ENCODE results near the gene SMG6.
"Not testable (repeated sequence)": the region's sequence is repeated elsewhere in the genome, so short reads cannot be mapped to it uniquely, and the experiment has no call there.

Gene SMG6

DNA sequence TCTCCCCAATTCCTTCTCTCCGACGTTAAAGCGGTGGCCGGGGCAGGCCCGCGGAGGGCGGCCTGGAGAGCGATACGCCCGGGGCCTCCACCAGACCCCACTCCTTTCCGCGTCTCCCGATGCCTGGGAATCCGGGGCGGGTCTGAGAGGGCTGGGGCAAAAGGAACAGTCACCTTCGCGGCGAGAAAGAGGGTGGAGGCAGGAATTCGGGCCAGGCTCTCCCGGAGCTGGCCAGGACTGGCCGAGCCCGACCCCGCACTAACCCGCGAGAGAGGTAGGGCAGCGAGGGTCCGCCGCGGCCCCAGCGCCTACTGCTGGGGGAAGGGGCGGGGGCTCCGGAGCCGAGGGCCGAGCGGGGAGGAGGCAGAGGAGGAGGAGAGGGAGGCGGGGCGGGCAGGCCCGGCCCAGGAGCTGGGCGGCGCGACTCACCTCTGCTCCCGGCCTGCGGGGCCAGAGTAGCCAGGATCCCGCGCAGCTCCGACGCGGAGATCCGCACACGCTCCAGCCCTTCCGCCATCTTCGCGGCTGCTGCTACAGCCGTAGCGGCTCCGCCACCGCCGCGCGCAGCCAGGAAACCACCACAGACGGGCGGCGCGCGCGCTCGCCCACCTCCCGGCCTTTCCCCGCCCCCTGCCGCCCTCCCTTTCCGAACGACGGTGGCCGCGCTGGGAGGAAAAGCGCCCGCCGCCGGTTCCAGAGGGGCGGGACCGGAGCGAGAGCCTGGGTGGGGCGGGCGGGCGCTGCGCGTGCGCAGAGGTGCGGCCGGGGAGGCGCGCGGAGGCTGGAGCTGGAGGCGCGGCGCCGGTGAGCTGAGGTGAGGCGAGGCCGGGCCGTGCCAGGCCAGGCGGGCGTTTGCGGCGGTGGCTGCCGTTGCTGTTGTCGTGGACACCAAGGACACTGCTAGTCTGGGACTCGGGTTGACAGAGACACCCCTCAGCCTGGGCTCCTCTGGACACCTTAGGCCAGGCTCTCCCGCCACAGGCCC is at the start of gene SMG6, which contains the start of gene SRR:
SMG6 (minus strand) TSS at position 582 of the 985 bp plus-strand sequence; CDS start at position 517, 65 bp downstream.
SRR (plus strand) TSS at position 747 of the 985 bp plus-strand sequence. CDS start 11,611 bp downstream, outside the sequence.
- DNase-seq, result peak; percentile 7

DNA sequence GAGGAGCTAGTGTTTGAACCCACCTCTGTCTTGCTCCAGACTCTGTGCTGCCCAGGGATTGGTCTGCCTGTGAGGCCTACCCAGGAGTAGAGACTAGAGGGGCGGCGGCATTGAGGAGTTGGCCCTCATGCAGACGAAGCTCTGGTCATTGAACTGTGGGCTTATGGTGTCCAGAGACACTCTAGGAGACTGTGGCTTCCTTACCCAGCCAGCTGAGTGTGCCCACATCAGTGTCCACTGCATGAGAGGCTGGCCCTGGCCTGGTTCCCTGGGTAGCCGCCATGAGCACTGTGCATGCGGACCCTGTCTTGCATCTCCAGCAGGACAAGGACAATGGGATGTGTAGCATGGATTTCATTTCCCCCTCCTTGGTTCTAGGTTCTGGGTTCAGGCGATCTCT is 47.7 kb upstream of the SMG6 start:
- DNase-seq, result no peak

DNA sequence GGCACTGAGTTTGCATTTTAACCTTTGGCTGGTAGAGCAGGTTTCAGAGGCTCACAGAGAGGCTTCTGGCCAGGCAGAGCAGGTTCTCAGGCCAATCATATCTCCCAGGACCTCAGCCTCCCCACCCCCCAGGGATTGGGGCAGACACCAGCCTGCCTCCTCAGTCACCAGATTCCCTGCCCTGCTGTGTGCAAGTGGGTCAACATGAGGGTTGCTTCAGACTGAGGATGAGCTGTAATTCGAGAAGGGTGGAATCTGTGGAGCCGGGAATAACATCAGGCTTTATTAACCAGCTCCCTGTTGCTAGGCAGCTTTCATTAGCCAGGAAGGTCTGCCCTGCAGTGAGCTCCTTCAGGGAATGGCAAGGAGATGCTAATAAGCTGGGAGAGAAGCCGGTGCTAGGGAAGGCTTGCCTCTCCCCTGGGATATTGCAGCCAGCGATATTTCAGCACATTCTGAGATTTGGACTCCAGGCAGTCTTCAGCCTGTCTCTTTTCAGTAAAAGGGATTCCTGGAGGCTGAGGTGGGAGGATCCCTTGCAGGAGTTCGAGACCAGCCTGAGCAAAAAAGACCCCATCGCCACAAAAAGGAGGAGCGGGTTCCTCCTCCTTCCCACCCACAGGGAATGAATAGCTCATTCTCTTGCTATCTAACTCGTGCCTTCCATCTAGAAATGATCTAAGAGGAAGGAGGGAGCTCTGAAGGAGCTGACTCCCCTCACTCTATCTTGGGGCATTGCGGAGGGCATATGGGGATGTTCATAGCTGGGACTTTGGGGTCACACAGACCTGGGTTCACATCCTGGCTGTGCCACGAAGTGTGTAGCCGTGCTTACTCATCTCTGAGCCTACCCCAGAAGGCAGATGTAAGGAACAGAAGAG is 44.5 kb upstream of the SMG6 start:
- DNase-seq, result peak; percentile 60

DNA sequence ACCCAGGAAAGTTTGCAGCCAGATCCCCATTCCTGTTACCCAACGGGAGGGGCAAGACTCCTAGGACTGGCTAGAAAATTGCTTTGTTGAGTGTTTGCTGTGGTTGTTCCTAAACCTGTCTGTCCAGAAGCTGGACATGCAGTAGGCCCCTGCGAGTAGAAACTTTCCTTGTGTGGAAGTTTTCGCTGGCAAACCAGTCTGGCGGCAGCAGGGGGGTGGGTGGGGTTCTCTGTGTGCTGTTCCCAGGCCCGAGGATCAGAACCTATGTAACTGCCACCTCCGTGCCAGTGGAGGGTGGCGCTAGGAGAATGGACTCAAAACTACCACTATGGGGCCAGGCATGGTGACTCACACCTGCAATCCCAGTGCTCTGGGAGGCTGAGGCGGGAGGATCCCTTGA is 42.9 kb upstream of the SMG6 start:
- no peak for DNase-seq

DNA sequence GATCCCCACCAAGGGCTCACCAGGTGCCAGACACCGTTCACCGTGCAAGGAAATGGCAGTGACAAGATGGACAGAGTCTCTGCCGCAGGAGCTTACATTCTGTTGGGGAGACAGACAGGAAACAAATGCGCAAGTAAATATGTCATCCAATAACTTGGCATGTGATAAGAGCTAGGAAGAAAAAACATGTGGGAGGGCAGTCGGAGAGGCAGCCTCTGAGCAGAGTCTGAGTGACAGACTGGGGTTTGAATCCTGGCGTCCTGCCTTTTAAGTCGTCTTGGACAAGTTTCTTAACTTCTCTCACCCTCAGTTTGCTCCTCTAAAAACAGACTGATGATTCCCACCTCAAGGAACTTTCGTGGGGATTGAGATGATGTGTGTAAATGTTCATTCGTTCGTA is 40.9 kb upstream of the SMG6 start:
- DNase-seq, result no peak

DNA sequence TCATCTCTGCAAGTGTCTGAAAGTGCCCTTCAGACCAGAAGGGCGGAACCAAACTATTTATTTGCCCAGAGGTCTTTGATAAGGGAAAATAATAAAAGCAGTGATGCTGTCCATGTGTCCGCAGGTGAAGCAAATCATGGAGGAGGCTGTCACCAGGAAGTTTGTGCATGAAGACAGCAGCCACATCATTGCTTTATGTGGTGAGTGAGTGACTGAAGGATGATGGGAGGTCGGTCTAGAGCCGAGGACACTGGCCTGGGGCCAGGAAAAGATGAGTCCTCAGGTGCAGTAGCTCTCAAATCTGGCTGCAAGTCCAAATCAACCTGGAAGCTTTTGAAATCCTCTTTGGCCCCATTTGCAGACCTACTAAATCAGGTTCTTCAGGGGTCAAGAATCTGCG is 39.8 kb upstream of the SMG6 start:
- DNase-seq, result peak; percentile 2

DNA sequence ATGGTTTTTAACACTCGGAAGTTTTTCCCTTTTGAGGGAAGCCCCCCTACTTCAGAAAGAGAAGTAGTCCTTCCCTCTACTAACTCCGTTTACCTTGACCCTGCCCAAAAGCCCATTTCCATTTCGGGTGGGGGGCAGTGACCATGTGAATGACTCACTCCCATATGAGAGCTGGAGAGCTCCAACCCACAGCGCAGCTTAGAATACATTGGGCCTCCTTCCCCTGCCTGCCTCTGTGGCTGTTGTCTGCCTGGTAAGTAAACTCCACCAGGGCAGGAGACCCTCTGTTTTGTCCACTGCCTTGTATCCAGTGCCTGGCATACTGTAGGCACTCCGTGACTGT is 34.7 kb upstream of the SMG6 start:
- no peak for DNase-seq

DNA sequence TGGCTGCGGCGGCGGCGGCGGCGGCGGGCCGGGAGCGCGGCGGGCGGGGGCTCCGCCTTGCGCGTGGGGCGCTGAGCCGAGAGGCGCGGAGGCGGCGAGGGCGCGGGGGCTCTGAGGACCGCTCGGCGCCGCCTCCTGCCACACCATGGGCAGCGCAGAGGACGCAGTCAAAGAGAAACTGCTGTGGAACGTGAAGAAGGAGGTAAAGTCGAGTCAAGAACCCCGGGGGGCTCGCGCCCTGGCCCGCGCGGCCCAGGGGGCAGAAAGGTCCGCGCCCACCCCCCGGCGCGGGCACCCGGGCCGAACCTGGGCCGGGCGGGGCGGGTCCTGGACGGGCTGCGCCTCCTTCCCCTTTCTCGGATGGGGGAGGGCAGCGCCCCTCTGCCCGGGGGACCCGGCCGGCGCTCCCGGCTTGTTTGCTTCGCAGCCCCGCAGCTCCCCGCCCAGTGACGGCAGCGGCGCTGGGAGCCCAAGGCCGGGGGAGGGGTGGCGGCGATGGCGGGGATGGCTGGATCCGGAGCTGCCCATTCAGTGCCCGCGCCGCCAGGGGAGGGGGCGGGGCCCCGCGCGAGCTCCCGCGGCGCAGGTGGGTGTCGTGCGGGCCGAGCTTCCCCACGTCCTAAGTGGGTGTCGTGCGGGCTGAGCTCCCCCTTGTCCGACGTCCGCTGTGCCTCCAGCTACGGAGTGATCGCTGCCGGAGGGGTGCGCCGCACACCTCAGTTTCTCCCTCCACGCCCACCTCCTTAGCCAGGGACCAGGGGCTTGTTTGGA is 34.1 kb upstream of the SMG6 start:
- no peak for DNase-seq

DNA sequence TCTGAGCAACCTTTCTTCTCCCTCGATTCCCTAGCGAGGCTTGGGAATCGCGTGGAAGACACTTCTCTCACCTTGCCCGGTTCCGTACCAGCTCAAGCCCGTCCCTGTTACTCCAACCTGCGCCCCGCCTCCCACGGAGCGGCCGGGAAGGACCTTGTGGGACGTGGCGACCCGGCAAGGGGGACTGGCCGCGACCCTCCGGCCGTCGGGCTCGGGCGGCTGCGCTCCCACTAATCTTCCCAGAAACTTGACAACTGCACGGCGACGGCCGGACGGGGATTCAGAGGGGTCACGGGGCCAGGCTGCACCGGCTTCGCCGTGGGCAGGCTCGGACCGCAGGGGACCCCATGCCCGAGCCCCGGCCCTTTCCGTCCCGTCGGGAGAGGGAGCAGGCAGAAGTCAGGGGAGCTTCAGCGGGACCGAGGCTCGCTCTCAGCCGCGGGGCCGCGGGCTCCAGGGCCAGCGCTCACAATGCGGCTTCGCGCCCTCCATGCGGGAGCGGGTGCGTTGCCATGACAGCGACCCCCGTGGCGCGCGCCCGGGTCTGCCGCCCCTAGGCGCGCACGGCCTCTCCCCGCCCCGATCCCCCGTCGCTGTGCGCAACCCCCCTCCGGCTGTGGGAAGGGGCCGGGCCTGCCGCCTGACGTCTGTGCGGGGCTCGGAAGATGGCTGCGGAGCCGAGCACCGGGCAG is 33.4 kb upstream of the SMG6 start, which contains the start of gene SGSM2:
SGSM2 (plus strand) TSS at position 650 of the 692 bp plus-strand sequence. CDS start 188 bp downstream, outside the sequence.
- DNase-seq, result peak; percentile 0

DNA sequence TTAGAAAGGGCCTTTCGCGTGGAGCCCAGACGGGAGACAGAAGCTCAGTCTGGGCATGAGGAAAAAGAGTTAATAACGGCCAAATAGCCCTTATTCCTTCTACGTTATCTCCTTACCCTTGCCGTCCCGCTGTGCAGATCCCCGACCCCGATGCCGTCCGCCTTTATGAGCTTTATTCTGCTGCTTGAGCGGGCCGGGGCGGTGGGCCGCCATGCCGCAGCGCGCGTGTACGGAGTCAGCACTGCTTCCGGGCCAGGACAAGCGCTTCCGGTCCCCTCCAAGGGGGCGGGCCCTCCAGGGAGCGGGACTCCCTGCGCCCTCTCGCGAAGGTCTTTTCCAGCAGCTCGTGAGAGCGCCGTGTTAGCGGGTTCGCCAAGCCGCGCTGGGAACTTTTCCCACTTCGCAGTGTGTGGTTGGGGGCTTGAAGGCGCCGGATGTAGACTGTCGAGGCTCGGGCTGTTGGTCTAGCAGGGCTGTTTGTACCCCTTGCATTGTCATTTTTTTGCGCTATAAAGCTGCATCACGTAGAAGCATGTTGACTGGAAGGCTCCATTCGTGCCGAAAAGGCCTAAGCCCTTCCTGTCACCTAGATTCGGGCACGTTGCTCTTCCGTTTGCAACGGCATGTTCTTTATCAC is 32.7 kb upstream of the SMG6 start, which contains the start of gene TSR1:
TSR1 (minus strand) TSS at position 243 of the 637 bp plus-strand sequence; CDS start at position 213, 30 bp downstream.
- DNase-seq, result peak; percentile 38

DNA sequence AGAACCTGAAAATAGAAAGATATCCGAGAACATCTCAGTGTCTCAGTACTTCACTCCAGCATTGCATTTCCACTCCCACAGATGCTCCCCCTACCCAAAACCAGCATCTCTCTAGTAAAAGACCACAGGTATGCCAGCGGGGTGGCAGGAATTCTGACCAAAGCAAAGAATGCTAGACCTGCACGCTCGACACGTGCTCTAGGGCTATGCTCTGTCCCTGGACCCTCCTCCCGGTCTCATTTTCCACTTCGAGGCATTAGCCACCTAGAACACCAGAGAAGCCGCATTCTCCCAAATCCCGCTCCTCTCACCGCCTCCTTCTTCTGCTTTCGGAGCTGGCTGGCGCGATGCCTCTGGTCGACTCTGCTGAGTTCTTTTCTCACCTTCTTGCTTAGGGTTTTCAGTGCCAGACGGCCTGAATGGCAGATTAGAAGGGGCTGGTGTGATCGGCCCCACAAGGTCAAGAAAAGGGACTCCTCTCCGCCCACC is 32.2 kb upstream of the SMG6 start:
- no peak for DNase-seq

DNA sequence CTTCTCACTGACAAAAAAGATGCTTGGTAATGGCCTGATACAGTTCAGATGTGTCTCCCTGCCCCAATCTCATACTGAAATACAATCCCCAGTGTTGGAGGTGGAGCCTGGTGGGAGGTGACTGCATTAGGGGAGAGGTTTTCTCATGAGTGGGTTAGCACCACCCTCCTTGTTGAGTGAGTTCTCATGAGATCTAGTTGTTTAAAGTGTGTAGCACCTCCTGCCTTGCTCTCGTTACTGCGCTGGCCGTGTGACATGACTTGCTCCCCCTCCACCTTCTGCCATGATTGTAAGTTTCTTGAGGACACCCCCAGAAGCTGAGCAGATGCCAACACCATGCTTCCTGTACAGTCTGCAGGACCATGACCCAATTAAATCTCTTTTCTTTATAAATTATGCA is 27.7 kb upstream of the SMG6 start:
- no peak for DNase-seq

DNA sequence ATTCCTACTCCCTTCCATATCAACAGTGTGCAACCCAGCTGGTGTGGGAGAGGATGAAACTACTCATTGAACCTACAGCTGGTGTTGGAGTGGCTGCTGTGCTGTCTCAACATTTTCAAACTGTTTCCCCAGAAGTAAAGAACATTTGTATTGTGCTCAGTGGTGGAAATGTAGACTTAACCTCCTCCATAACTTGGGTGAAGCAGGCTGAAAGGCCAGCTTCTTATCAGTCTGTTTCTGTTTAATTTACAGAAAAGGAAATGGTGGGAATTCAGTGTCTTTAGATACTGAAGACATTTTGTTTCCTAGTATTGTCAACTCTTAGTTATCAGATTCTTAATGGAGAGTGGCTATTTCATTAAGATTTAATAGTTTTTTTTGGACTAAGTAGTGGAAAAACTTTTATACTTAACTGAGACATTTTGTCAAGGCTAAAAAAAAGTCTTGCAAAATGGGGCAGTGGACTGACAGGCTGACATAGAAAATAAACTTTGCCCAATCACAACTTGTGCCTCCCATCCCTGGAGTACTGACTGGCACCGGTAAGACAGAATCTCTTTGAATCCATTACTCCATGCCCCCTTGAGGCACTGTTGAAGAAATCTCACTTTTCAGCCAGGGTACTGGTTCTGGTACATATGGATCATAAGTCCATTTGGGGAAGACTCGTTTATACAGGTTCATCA is 20.2 kb upstream of the SMG6 start:
- no peak for DNase-seq

DNA sequence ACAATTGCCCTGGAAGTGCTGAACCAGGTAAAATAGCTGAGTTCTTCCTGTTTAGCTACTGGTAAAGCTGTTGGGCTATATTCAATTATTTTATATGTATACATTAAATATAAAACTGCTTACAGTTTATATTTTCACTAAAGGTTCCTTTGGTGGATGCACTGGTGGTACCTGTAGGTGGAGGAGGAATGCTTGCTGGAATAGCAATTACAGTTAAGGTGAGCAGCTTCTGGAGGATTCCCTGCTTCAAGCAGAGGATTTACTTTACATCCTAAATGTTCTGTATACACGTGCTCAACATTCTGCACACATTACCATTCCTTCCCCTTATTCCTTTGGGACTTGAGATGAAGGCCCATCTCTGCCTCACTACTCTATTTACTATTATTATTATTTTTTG is 17.8 kb upstream of the SMG6 start:
- no peak for DNase-seq

DNA sequence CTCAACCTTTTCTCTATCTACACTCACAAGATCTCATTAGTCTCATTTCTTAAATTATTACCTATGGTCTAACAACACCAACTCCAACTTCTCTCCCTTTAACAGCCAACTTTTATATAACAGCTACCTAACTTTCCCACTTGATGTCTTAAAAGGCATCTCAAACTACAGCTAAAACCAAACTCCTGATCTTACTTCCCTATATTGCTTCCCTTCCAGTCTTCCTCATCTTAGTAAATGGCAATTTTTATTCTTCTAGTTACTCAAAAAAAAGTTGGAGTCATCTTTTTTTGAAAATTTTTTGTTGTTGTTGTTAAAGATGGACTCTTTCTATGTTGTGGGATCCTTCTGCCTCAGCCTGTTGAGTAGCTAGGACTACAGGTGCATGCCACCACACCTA is 15.5 kb upstream of the SMG6 start:
- DNase-seq, result no peak

DNA sequence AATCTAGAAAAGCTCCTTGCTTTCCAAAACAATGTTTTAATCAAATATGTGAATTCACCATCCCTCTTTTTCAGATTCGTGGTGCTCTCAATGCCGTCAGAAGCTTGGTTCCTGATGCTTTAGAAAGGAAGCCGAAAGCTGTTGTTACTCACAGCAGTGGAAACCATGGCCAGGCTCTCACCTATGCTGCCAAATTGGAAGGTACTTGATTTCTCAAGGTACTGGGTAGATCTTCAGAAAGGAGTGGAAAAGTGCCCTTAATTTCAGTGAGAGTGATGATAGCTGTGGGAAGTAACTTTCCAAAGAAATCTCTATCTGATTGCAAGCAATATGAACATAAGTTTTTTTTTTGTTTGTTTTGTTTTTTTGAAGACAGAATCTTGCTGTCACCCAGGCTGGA is 14.2 kb upstream of the SMG6 start:
- no peak for DNase-seq

DNA sequence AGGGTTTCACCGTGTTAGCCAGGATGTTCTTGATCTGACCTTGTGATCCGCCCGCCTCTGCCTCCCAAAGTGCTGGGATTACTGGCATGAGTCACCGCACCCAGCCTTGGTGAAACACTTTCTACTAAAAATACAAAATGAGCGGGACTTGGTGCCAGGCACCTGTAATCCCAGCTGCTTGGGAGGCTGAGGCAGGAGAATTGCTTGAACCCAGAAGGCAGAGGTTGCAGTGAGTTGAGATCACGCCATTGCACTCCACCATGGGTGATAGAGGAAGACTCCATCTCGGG is 13.3 kb upstream of the SMG6 start:
- DNase-seq, result not testable (repeated sequence)

DNA sequence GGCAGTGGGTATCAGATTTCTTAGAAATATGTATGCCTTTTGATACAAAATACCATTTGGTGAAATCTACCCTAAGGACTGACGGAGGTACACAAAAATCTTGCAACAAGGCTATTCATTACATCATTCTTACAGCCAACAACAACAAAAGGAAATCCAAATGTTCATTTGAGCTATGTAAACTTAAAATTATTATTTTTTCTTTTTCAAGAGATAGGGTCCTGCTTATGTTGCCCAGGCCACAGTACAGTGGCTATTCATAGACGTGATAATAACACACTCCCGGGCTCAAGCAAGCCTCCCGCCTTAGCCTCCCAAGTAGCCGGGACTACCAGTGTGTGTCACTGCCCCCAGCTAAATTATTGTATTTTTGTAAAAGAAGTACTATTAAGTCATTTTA is 9.2 kb upstream of the SMG6 start:
- DNase-seq, result no peak

DNA sequence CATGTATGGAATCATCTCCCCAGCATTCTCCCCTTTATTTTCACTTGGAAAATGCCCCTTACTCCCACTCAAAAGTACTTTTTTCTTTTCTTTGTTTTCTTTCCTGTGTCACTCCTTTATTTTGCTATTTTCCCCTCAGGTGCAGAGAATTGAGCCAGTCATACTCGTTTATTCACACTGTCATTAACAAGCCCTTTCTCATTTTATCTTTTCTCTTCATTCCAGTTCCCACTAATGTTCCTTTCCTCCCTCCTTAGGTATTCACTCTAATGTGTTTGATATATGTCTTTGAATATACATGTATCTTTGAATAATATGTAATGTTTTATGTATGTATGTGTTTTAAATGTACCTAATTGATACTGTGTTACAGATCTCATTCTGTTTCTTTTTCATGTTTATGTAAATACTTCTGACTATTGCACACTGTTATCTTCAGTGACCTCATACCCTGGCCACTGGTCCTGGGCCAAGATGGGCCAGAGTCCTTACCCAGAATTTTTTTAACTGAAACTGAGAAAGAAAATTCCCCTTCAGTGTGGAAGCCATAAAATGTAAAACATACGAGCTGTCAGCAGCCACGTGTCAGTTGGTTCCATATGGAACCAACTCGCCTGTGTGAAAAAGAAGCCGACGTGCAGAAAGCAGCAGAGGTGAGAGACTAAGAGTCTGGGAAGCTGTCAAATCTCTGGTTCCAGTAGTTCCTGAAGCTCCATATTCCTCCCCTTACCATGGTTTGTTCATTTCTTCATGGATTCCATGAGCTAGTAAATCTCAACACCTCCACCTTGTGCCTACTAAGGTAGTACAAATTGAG is 6.0 kb upstream of the SMG6 start:
- DNase-seq, result no peak

DNA sequence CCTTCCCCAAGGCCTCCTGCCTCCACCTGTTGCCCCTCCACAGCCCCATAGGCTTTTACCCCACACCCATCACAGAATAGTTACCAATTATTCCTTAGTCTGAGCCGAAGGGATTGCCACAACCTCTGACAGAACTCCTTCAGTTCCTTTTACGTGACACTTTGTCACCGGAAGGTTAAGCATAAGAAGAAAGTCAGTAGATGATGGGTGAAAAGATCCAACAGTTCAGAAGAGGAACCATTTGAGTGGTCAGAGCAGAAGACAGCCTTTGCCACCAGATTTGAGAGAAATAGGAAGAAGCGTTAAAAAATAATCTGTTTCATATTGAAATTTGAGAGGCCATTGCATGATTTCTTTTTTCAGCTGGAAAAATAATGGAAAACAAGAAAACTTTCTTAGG is 1.3 kb upstream of the SMG6 start:
- no peak for DNase-seq

Measured in NCI-H2029 treated with DMSO at 0.1 percent for 48 hours (cell line).